H1 (cell line): ENCODE measurements around the gene SPTBN5. TPM values are rescaled to one million over a fixed set of nuclear protein-coding genes. Genes with fewer than 3 reads are reported as not detected.
A peak's percentile ranks its signal among the peaks of the same experiment; 100 is the strongest.

Experiments used
- CTCF ChIA-PET: fragments of 300-600 bp; sonication (Branson Sonifier 250); formaldehyde crosslinking; loops from one replicate; lab custom pipeline; 2021; ENCODE audit not compliant: partially characterized antibody; lab: Charles Lee
- POLR2A ChIA-PET: fragments of 300-600 bp; sonication (Branson Sonifier 250); formaldehyde crosslinking; loops from one replicate; lab custom pipeline; 2021; ENCODE audit warnings: inconsistent platforms; ENCODE audit not compliant: partially characterized antibody; lab: Charles Lee
- DNase-seq, 2 experiments: peaks; one replicate each; pipeline versions ENCODE4 v3.0.0 to v3.0.0-alpha.2; 2010 to 2022; ENCODE audit warnings: low spot score in 2 of 2, low read depth in 1 of 2, mixed read lengths in 1 of 2
- FAIRE-seq: peaks from 2 replicates; lab custom pipeline; 2011; peaks lifted over from hg19 to GRCh38; lab: Jason Lieb, UNC
- H2AFZ ChIP-seq: 2 replicates; pipeline ENCODE4 v1.8.1; 2012; ENCODE audit warnings: low read length, inconsistent platforms
- H2AK5ac ChIP-seq: 2 replicates; pipeline ENCODE4 v1.6.1; 2013; ENCODE audit warnings: low read depth, low read length
- H2BK120ac ChIP-seq: replicated peaks from 2 replicates; pipeline ENCODE3; 2013; ENCODE audit warnings: low read depth, low read length, inconsistent platforms
- H2BK12ac ChIP-seq: 2 replicates; pipeline ENCODE4 v1.6.1; 2013; ENCODE audit warnings: low read depth, low read length
- H2BK15ac ChIP-seq: 2 replicates; pipeline ENCODE4 v1.6.1; 2013; ENCODE audit warnings: low read length
- H2BK20ac ChIP-seq: 2 replicates; pipeline ENCODE4 v1.6.1; 2013; ENCODE audit warnings: low read length
- H2BK5ac ChIP-seq: 2 replicates; pipeline ENCODE4 v1.6.1; 2013; ENCODE audit warnings: low read depth, low read length
- H3K14ac ChIP-seq: 2 replicates; pipeline ENCODE4 v1.6.1; 2013; ENCODE audit warnings: inconsistent platforms; ENCODE audit not compliant: insufficient read length
- H3K18ac ChIP-seq: 2 replicates; pipeline ENCODE4 v1.6.1; 2013; ENCODE audit warnings: low read length; ENCODE audit errors: extremely low read depth
- H3K23ac ChIP-seq: 2 replicates; pipeline ENCODE4 v1.6.1; 2013; ENCODE audit warnings: inconsistent platforms; ENCODE audit not compliant: insufficient read length
- H3K23me2 ChIP-seq: 2 replicates; pipeline ENCODE4 v1.6.1; 2013; ENCODE audit warnings: low read depth, low read length
- H3K27ac ChIP-seq: 2 replicates; pipeline ENCODE4 v1.6.1; 2011; ENCODE audit warnings: low read depth, low read length, inconsistent platforms
- H3K27me3 ChIP-seq, 4 experiments: replicated peaks in 1 of 4; 1 replicate in 1 of 4; 2 replicates in 3 of 4; pipeline versions ENCODE4 v1.6.1 to v1.8.1; 2011 to 2013; ENCODE audit warnings: low read length in 3 of 4, mild to moderate bottlenecking in 3 of 4, inconsistent platforms in 2 of 4, mixed read lengths in 2 of 4, moderate library complexity in 1 of 4; ENCODE audit not compliant: control insufficient read depth in 3 of 4, insufficient read depth in 3 of 4; ENCODE audit errors: extremely low read depth in 1 of 4
- H3K36me3 ChIP-seq, 4 experiments: 2 replicates each; pipeline versions ENCODE4 v1.6.1 to v1.8.1; 2011 to 2013; ENCODE audit warnings: mild to moderate bottlenecking in 4 of 4, low read length in 3 of 4, moderate library complexity in 2 of 4, control low read depth in 1 of 4, inconsistent platforms in 1 of 4; ENCODE audit not compliant: insufficient read depth in 4 of 4, control insufficient read depth in 2 of 4
- H3K4ac ChIP-seq: replicated peaks from 2 replicates; pipeline ENCODE3; 2013; ENCODE audit warnings: low read length, low read depth, mixed read lengths, inconsistent platforms; ENCODE audit not compliant: insufficient read length
- H3K4me1 ChIP-seq, 4 experiments: replicated peaks in 1 of 4; 1 replicate in 1 of 4; 2 replicates in 3 of 4; pipeline versions ENCODE4 v1.6.1 to v1.8.1; 2011 to 2013; ENCODE audit warnings: low read length in 3 of 4, inconsistent platforms in 2 of 4, mixed read lengths in 1 of 4; ENCODE audit not compliant: insufficient read depth in 4 of 4, control insufficient read depth in 3 of 4
- H3K4me2 ChIP-seq, 2 experiments: 2 replicates each; pipeline versions ENCODE4 v1.6.1 to v1.8.1; 2011 to 2013; ENCODE audit warnings: low read depth in 2 of 2, low read length in 2 of 2, control low read depth in 1 of 2, inconsistent platforms in 1 of 2, mild to moderate bottlenecking in 1 of 2; ENCODE audit not compliant: insufficient read depth in 1 of 2
- H3K4me3 ChIP-seq, 4 experiments: fragments of 200-600, 300-600 bp in 1 of 4; sonication (generic), shearing (Covaris generic), sonication (Bioruptor Twin) in 1 of 4; 2 replicates each; pipeline versions ENCODE4 v1.5.1 to v1.8.1; 2011 to 2016; ENCODE audit warnings: low read length in 4 of 4, low read depth in 3 of 4, control low read depth in 2 of 4, inconsistent platforms in 2 of 4, mild to moderate bottlenecking in 2 of 4, mixed read lengths in 1 of 4, moderate library complexity in 1 of 4; ENCODE audit not compliant: insufficient read depth in 2 of 4; ENCODE audit errors: extremely low read depth in 1 of 4
- H3K56ac ChIP-seq: replicated peaks from 2 replicates; pipeline ENCODE3; 2013; ENCODE audit warnings: low read depth, mild to moderate bottlenecking, mixed read lengths, low read length, inconsistent platforms; ENCODE audit not compliant: insufficient read length
- H3K79me1 ChIP-seq: 2 replicates; pipeline ENCODE4 v1.6.1; 2013; ENCODE audit warnings: low read depth, low read length, control low read depth
- H3K79me2 ChIP-seq, 2 experiments: 2 replicates each; pipeline versions ENCODE4 v1.6.1 to v1.8.1; 2012 to 2013; ENCODE audit warnings: low read length in 2 of 2, mild to moderate bottlenecking in 2 of 2, inconsistent platforms in 1 of 2; ENCODE audit not compliant: insufficient read depth in 2 of 2, control insufficient read depth in 1 of 2
- H3K9ac ChIP-seq, 4 experiments: replicated peaks in 1 of 4; 1 replicate in 1 of 4; 2 replicates in 3 of 4; pipeline versions ENCODE4 v1.6.1 to v1.8.1; 2011 to 2013; ENCODE audit warnings: low read depth in 3 of 4, low read length in 3 of 4, control low read depth in 2 of 4, mild to moderate bottlenecking in 2 of 4, moderate library complexity in 2 of 4, inconsistent platforms in 1 of 4; ENCODE audit errors: extremely low read depth in 1 of 4
- H3K9me3 ChIP-seq, 2 experiments: 2 replicates each; pipeline versions ENCODE4 v1.6.1 to v1.8.1; 2012 to 2013; ENCODE audit warnings: mild to moderate bottlenecking in 2 of 2, moderate library complexity in 2 of 2, control low read depth in 1 of 2, inconsistent platforms in 1 of 2, low read depth in 1 of 2, low read length in 1 of 2, mixed read lengths in 1 of 2; ENCODE audit not compliant: insufficient read depth in 2 of 2
- H4K20me1 ChIP-seq, 2 experiments: replicated peaks in 1 of 2; 2 replicates each; pipeline versions ENCODE3 to v1.8.1; 2011 to 2013; ENCODE audit warnings: inconsistent platforms in 2 of 2, low read length in 2 of 2, mild to moderate bottlenecking in 1 of 2; ENCODE audit not compliant: insufficient read depth in 2 of 2, control insufficient read depth in 1 of 2
- H4K5ac ChIP-seq: 2 replicates; pipeline ENCODE4 v1.6.1; 2013; ENCODE audit warnings: low read length, low read depth, mixed read lengths, inconsistent platforms; ENCODE audit not compliant: insufficient read length
- H4K8ac ChIP-seq: 2 replicates; pipeline ENCODE4 v1.8.0; 2013; ENCODE audit warnings: mild to moderate bottlenecking, moderate library complexity, low read length, inconsistent platforms; ENCODE audit not compliant: insufficient read depth; ENCODE audit errors: extremely low read depth
- H4K91ac ChIP-seq: replicated peaks from 2 replicates; pipeline ENCODE3; 2013; ENCODE audit warnings: low read length, mixed read lengths, inconsistent platforms; ENCODE audit not compliant: insufficient read length
- BACH1 ChIP-seq: IDR thresholded peaks from 2 replicates; pipeline ENCODE4 v1.6.1; 2012; ENCODE audit warnings: low read length, improper control_type of control experiment
- SP4 ChIP-seq: IDR thresholded peaks from 2 replicates; pipeline ENCODE4 v1.6.1; 2012; ENCODE audit warnings: low read length, inconsistent platforms
- SRF ChIP-seq: IDR thresholded peaks from 2 replicates; pipeline ENCODE4 v1.6.1; 2011; ENCODE audit warnings: mild to moderate bottlenecking, low read depth, low read length, moderate library complexity
- TBP ChIP-seq: IDR thresholded peaks from 2 replicates; pipeline ENCODE4 v1.6.1; 2011; ENCODE audit warnings: low read depth, low read length, improper control_type of control experiment
- WGBS, 2 experiments: shearing (Covaris generic) in 1 of 2; methylation state at CpG; one replicate each; pipeline versions ENCODE4 v1.1.6 to v1.1.7; 2013 to 2015; ENCODE audit warnings: low lambda C conversion rate in 2 of 2, mixed read lengths in 2 of 2, inconsistent platforms in 1 of 2, low coverage in 1 of 2, missing lambda C conversion rate in 1 of 2; ENCODE audit not compliant: insufficient replicate concordance in 2 of 2, insufficient coverage in 1 of 2, insufficient read length in 1 of 2; ENCODE audit errors: extremely low coverage in 1 of 2, missing lambda C conversion rate in 1 of 2; 5-methylcytosine and 5-hydroxymethylcytosine counted together
- polyA plus RNA-seq, 7 experiments: library from polyadenylated mRNA; depleted of rRNA in 3 of 7; stranded (reverse) in 5 of 7; unstranded in 2 of 7; fragments of >200 nt in 5 of 7; fragments of 200-250 nt in 2 of 7; gene quantifications; 1 replicate in 5 of 7; 2 replicates in 1 of 7; 4 replicates in 1 of 7; pipeline versions ENCODE4 v1.2.1 to v1.2.3, GENCODE V29; 2011 to 2013; ENCODE audit warnings: missing spikeins in 2 of 7, mixed read lengths in 2 of 7
- total RNA-seq: library from RNA; stranded (reverse); fragmentation: NEBNext Ultra II Directional; extraction: Animal tissue kit (Norgen Biotek cat#: 25700); gene quantifications from 2 replicates; pipeline ENCODE4 v1.2.1, GENCODE V29; 2021

Gene SPTBN5
- total and polyA plus RNA-seq, 2 of the 8 experiments (the other 6 are each of a cell fraction or from before 2014, with no cell fraction given), result 0.32 to 0.84 TPM

- Histone ChIP-seq H3K27ac (no peak overlapping the region), H3K36me3 (no peaks in the 10 kb centered on the region), H2BK120ac (no peak overlapping the region), H3K79me2 (no peaks in the 10 kb centered on the region), H2BK15ac (no peak overlapping the region), H3K4ac (no peak overlapping the region), H2BK20ac (no peak overlapping the region), H2BK5ac (no peak overlapping the region; the same call in 1 of the 2 replicates), H3K4me3 (no peak overlapping the region)
- DNase-seq, result no peak
- FAIRE-seq, result no peak
- POLR2A ChIA-PET, result no interaction called here
- TF ChIP-seq BACH1 (no peak), SRF (no peak), TBP (no peak), SP4 (no peak)
- TF ChIP-seq, all 59 proteins: peak for 0
- 66% methylated on average over 10 of the region's 10 CpGs; no CpG with 5 or more reads in 1 of the 2 experiments for WGBS, 2 experiments
- H2AK5ac ChIP-seq, result no peak overlapping the region
- no peaks in the 10 kb centered on the region for H3K9me3 ChIP-seq
- CTCF ChIA-PET, result interaction anchor here (1.0 to 1.2 kb wide), 4 partner anchors 11 to 161 kb away, joined by 3 to 5 read pairs (median 3); no protein-coding TSS in a partner anchor
- no peaks in the 10 kb centered on the region for H3K23me2 ChIP-seq
- H3K14ac ChIP-seq, result no peak overlapping the region
- H3K18ac ChIP-seq, result no peak overlapping the region
- peaks cover 2 to 7% of the 10 kb centered on the region in 2 experiments for H4K20me1 ChIP-seq
- peaks cover 9% of the 10 kb centered on the region for H3K79me1 ChIP-seq
- no peak overlapping the region for H4K5ac ChIP-seq
- H3K9ac ChIP-seq, result no peak overlapping the region
- H3K4me1 ChIP-seq, result peaks cover 4 to 9% (median 7%) of the 10 kb centered on the region in 4 experiments
- 0 out of 2 replicates have a peak overlapping the region, but pooled peaks have one; percentile 27 for H2BK12ac ChIP-seq
- no peak overlapping the region for H4K8ac ChIP-seq
- H2AFZ ChIP-seq, result no peak overlapping the region
- no peaks in the 10 kb centered on the region for H3K27me3 ChIP-seq
- no peak overlapping the region for H3K4me2 ChIP-seq
- H3K23ac ChIP-seq, result no peak overlapping the region
- no peak overlapping the region for H3K56ac ChIP-seq
- H4K91ac ChIP-seq, result no peak overlapping the region
Observed at GRCh38 chr15:41933771-41934170, 39.9 kb upstream of the SPTBN5 start.
